WTC11 (cell line): ENCODE measurements around the gene STN1. TPM values are rescaled to one million over a fixed set of nuclear protein-coding genes. Genes with fewer than 3 reads are reported as not detected.

Source experiments
- ATAC-seq: fragments of 200-7000 bp; cut with Tn5 transposase; 2 replicates; pipeline ENCODE4 v1.10.0; 2021; ENCODE audit warnings: mild to moderate bottlenecking, moderate library complexity
- CTCF ChIA-PET: fragments of 300-600 bp; sonication (Branson Sonifier 250); formaldehyde crosslinking; loops from one replicate; lab custom pipeline; 2021; ENCODE audit warnings: antibody characterized with exemption; lab: Charles Lee
- POLR2A ChIA-PET: fragments of 350-600 bp; sonication (Branson Sonifier 250); formaldehyde crosslinking; loops from one replicate; lab custom pipeline; 2021; ENCODE audit warnings: antibody characterized with exemption; lab: Charles Lee
- DNase-seq: peaks from one replicate; pipeline ENCODE4 v3.0.0; 2021; ENCODE audit warnings: low spot score
- H3K27ac Mint-ChIP-seq: 2 replicates; pipeline ENCODE4 v1.8.0; 2021; ENCODE audit warnings: mixed read lengths
- H3K27me3 Mint-ChIP-seq: 2 replicates; pipeline ENCODE4 v1.8.0; 2021; ENCODE audit warnings: low read depth, mild to moderate bottlenecking, moderate library complexity, mixed read lengths
- H3K36me3 Mint-ChIP-seq: 2 replicates; pipeline ENCODE4 v1.8.0; 2021; ENCODE audit warnings: mixed read lengths
- H3K4me1 Mint-ChIP-seq: 2 replicates; pipeline ENCODE4 v1.8.0; 2022; ENCODE audit warnings: mixed read lengths
- H3K4me3 Mint-ChIP-seq: 2 replicates; pipeline ENCODE4 v1.8.0; 2021; ENCODE audit warnings: mild to moderate bottlenecking, moderate library complexity, mixed read lengths
- H3K9me3 Mint-ChIP-seq: 2 replicates; pipeline ENCODE4 v1.8.0; 2021; ENCODE audit warnings: mixed read lengths
- ATF3 ChIP-seq: sonication (generic); formaldehyde crosslinking; conservative IDR thresholded peaks from 2 replicates; pipeline ENCODE4 v1.8.1; 2022; ENCODE audit warnings: mild to moderate bottlenecking, missing genetic modification reagents
- ESRRA ChIP-seq: sonication (generic); formaldehyde crosslinking; IDR thresholded peaks from 2 replicates; pipeline ENCODE4 v1.8.1; 2022; ENCODE audit warnings: mild to moderate bottlenecking, missing genetic modification reagents, borderline replicate concordance
- JUN ChIP-seq: sonication (generic); formaldehyde crosslinking; IDR thresholded peaks from 2 replicates; pipeline ENCODE4 v1.8.0; 2023; ENCODE audit warnings: mild to moderate bottlenecking, missing genetic modification reagents
- NR3C1 ChIP-seq: sonication (generic); formaldehyde crosslinking; conservative IDR thresholded peaks from 2 replicates; pipeline ENCODE4 v1.8.1; 2023; ENCODE audit warnings: low read depth, mild to moderate bottlenecking, missing genetic modification reagents
- STAT6 ChIP-seq: sonication (generic); formaldehyde crosslinking; conservative IDR thresholded peaks from 2 replicates; pipeline ENCODE4 v1.8.1; 2023; ENCODE audit warnings: mild to moderate bottlenecking, low read depth, missing genetic modification reagents, moderate library complexity
- ZBTB21 ChIP-seq: sonication (generic); formaldehyde crosslinking; IDR thresholded peaks from 2 replicates; pipeline ENCODE4 v1.8.1; 2023; ENCODE audit warnings: mild to moderate bottlenecking, missing genetic modification reagents, borderline replicate concordance
- ZNF263 ChIP-seq: sonication (generic); formaldehyde crosslinking; IDR thresholded peaks from 2 replicates; pipeline ENCODE4 v1.8.1; 2022; ENCODE audit warnings: low read depth, mild to moderate bottlenecking, moderate library complexity, missing genetic modification reagents
- ZNF317 ChIP-seq: sonication (generic); formaldehyde crosslinking; IDR thresholded peaks from 2 replicates; pipeline ENCODE4 v1.8.1; 2023; ENCODE audit warnings: low read depth, mild to moderate bottlenecking, moderate library complexity, missing genetic modification reagents, borderline replicate concordance
- ZNF396 ChIP-seq: fragments of 250-450 bp; sonication (Bioruptor Pico); IDR thresholded peaks from 2 replicates; pipeline ENCODE4 v1.8.0; 2021; ENCODE audit warnings: mild to moderate bottlenecking, moderate library complexity, borderline replicate concordance
- total RNA-seq: library from RNA; stranded (reverse); gene quantifications from 3 replicates; pipeline ENCODE4 v1.2.3, GENCODE V29; 2021
- TF ChIP-seq, protein P1 (sequence below): sonication (generic); formaldehyde crosslinking; IDR thresholded peaks from 2 replicates; pipeline ENCODE4 v1.8.0; 2022; ENCODE audit warnings: mild to moderate bottlenecking, missing genetic modification reagents
- TF ChIP-seq, protein P2 (sequence below): sonication (generic); formaldehyde crosslinking; IDR thresholded peaks from 2 replicates; pipeline ENCODE4 v1.8.1; 2022; ENCODE audit warnings: low read depth, missing genetic modification reagents, borderline replicate concordance
- TF ChIP-seq, protein P3 (sequence below): sonication (generic); formaldehyde crosslinking; IDR thresholded peaks from 2 replicates; pipeline ENCODE4 v1.8.1; 2023; ENCODE audit warnings: mild to moderate bottlenecking, missing genetic modification reagents
- TF ChIP-seq, protein P4 (sequence below): fragments of 200-600 bp; IDR thresholded peaks from 2 replicates; pipeline ENCODE4 v1.8.0; 2022; ENCODE audit warnings: antibody characterized with exemption
- TF ChIP-seq, protein P5 (sequence below): sonication (generic); formaldehyde crosslinking; IDR thresholded peaks from 2 replicates; pipeline ENCODE4 v1.8.0; 2022; ENCODE audit warnings: mild to moderate bottlenecking, missing genetic modification reagents
- TF ChIP-seq, protein P6 (sequence below): sonication (generic); formaldehyde crosslinking; IDR thresholded peaks from 2 replicates; pipeline ENCODE4 v1.8.0; 2023; ENCODE audit warnings: mild to moderate bottlenecking, missing genetic modification reagents
- TF ChIP-seq, protein P7 (sequence below): sonication (generic); formaldehyde crosslinking; IDR thresholded peaks from 2 replicates; pipeline ENCODE4 v1.8.0; 2022; ENCODE audit warnings: mild to moderate bottlenecking, missing genetic modification reagents

STN1 gene
- total RNA-seq, 1 experiment from 2014 or later = 13.9 TPM

- no peak for TF ChIP-seq STAT6 (CRISPR knock-in tag)
- TF ChIP-seq, protein P1, sequence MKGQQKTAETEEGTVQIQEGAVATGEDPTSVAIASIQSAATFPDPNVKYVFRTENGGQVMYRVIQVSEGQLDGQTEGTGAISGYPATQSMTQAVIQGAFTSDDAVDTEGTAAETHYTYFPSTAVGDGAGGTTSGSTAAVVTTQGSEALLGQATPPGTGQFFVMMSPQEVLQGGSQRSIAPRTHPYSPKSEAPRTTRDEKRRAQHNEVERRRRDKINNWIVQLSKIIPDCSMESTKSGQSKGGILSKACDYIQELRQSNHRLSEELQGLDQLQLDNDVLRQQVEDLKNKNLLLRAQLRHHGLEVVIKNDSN (CRISPR knock-in tag) = no peak
- TF ChIP-seq, protein P2, sequence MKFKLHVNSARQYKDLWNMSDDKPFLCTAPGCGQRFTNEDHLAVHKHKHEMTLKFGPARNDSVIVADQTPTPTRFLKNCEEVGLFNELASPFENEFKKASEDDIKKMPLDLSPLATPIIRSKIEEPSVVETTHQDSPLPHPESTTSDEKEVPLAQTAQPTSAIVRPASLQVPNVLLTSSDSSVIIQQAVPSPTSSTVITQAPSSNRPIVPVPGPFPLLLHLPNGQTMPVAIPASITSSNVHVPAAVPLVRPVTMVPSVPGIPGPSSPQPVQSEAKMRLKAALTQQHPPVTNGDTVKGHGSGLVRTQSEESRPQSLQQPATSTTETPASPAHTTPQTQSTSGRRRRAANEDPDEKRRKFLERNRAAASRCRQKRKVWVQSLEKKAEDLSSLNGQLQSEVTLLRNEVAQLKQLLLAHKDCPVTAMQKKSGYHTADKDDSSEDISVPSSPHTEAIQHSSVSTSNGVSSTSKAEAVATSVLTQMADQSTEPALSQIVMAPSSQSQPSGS = no peak
- TF ChIP-seq, protein P3, sequence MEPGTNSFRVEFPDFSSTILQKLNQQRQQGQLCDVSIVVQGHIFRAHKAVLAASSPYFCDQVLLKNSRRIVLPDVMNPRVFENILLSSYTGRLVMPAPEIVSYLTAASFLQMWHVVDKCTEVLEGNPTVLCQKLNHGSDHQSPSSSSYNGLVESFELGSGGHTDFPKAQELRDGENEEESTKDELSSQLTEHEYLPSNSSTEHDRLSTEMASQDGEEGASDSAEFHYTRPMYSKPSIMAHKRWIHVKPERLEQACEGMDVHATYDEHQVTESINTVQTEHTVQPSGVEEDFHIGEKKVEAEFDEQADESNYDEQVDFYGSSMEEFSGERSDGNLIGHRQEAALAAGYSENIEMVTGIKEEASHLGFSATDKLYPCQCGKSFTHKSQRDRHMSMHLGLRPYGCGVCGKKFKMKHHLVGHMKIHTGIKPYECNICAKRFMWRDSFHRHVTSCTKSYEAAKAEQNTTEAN = no peak
- TF ChIP-seq ZNF263 = no peak
Observed at GRCh38 chr10:103889121-103889720, 28.8 kb downstream of the STN1 start (continued).

DNA sequence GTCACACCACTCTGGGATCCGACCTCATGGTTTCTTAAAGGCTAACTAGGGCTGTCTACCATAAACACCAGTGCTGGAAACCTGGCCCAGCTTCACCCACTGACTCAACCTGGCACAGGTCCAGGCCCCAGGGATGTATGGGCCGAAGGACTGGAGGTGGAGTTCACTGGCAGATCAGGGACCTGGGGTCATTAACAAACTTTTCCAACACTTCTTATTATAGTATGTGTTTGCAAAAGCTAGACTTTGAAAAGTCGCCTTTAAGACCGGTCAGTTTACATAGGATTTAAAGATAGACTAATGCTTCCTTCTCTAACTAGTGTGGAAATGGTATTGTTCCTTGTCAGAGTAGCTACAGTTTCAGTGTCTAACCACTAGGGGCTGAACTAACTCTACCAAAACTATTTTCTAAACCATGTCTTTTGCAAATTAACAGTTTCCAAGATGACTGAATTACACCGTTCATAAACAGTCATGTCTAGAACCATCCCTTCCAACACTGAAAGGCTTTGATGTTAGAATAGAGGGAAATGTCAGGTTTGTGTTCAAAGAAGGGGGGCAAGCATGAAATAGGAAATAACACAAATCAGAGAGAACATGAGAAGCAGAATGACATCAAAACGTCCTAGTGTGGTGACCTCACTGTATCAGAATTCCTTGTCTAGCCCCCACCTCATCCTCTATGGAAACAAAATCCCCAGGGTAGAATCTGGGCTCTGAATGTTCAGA lies 29.7 kb downstream of the STN1 start:
- ChIA-PET CTCF (interaction anchor here (0.6 to 3.0 kb wide), 42 partner anchors 9 to 418 kb away, joined by 3 to 18 read pairs (median 4); partner anchors contain the start of genes GSTO1, SFR1 and STN1), POLR2A (no interaction called here)
- H3K4me3 Mint-ChIP-seq = no peak overlapping the region
- H3K27me3 Mint-ChIP-seq = no peaks in the 10 kb centered on the region
- H3K36me3 Mint-ChIP-seq = 0 out of 2 replicates have a peak, but pooled peaks cover 3% of the 10 kb centered on the region
- H3K9me3 Mint-ChIP-seq = no peaks in the 10 kb centered on the region
- H3K4me1 Mint-ChIP-seq = no peaks in the 10 kb centered on the region
- ATAC-seq = peak; percentile 39
- H3K27ac Mint-ChIP-seq = no peak overlapping the region
- TF ChIP-seq JUN (CRISPR knock-in tag) = no peak
- TF ChIP-seq, protein P4, sequence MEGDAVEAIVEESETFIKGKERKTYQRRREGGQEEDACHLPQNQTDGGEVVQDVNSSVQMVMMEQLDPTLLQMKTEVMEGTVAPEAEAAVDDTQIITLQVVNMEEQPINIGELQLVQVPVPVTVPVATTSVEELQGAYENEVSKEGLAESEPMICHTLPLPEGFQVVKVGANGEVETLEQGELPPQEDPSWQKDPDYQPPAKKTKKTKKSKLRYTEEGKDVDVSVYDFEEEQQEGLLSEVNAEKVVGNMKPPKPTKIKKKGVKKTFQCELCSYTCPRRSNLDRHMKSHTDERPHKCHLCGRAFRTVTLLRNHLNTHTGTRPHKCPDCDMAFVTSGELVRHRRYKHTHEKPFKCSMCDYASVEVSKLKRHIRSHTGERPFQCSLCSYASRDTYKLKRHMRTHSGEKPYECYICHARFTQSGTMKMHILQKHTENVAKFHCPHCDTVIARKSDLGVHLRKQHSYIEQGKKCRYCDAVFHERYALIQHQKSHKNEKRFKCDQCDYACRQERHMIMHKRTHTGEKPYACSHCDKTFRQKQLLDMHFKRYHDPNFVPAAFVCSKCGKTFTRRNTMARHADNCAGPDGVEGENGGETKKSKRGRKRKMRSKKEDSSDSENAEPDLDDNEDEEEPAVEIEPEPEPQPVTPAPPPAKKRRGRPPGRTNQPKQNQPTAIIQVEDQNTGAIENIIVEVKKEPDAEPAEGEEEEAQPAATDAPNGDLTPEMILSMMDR = peak; percentile 48
- DNase-seq = no peak

GRCh38 chr10:103885617-103886016 lies 32.4 kb downstream of the STN1 start:
- H3K9me3 Mint-ChIP-seq = no peaks in the 10 kb centered on the region
- no peaks in the 10 kb centered on the region for H3K27me3 Mint-ChIP-seq
- H3K36me3 Mint-ChIP-seq = 0 out of 2 replicates have a peak, but pooled peaks cover 2% of the 10 kb centered on the region
- ChIA-PET POLR2A (no interaction called here), CTCF (interaction anchor here (1.0 to 4.3 kb wide), 5 partner anchors 9 to 389 kb away, joined by 3 to 43 read pairs (median 4); no protein-coding TSS in a partner anchor)
- H3K27ac Mint-ChIP-seq = no peak overlapping the region
- no peak for DNase-seq
- no peaks in the 10 kb centered on the region for H3K4me1 Mint-ChIP-seq
- ATAC-seq = no peak
- no peak overlapping the region for H3K4me3 Mint-ChIP-seq
- TF ChIP-seq ZNF317 (CRISPR knock-in tag) (no peak), ATF3 (CRISPR knock-in tag) (no peak), ZBTB21 (CRISPR knock-in tag) (no peak), ESRRA (CRISPR knock-in tag) (no peak), NR3C1 (no peak), ZNF396 (no peak)
- TF ChIP-seq, protein P5, sequence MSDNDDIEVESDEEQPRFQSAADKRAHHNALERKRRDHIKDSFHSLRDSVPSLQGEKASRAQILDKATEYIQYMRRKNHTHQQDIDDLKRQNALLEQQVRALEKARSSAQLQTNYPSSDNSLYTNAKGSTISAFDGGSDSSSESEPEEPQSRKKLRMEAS (CRISPR knock-in tag) = no peak
- TF ChIP-seq, protein P6, sequence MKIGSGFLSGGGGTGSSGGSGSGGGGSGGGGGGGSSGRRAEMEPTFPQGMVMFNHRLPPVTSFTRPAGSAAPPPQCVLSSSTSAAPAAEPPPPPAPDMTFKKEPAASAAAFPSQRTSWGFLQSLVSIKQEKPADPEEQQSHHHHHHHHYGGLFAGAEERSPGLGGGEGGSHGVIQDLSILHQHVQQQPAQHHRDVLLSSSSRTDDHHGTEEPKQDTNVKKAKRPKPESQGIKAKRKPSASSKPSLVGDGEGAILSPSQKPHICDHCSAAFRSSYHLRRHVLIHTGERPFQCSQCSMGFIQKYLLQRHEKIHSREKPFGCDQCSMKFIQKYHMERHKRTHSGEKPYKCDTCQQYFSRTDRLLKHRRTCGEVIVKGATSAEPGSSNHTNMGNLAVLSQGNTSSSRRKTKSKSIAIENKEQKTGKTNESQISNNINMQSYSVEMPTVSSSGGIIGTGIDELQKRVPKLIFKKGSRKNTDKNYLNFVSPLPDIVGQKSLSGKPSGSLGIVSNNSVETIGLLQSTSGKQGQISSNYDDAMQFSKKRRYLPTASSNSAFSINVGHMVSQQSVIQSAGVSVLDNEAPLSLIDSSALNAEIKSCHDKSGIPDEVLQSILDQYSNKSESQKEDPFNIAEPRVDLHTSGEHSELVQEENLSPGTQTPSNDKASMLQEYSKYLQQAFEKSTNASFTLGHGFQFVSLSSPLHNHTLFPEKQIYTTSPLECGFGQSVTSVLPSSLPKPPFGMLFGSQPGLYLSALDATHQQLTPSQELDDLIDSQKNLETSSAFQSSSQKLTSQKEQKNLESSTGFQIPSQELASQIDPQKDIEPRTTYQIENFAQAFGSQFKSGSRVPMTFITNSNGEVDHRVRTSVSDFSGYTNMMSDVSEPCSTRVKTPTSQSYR (CRISPR knock-in tag) = no peak
- TF ChIP-seq, protein P1 (CRISPR knock-in tag) = no peak
- TF ChIP-seq, protein P7, sequence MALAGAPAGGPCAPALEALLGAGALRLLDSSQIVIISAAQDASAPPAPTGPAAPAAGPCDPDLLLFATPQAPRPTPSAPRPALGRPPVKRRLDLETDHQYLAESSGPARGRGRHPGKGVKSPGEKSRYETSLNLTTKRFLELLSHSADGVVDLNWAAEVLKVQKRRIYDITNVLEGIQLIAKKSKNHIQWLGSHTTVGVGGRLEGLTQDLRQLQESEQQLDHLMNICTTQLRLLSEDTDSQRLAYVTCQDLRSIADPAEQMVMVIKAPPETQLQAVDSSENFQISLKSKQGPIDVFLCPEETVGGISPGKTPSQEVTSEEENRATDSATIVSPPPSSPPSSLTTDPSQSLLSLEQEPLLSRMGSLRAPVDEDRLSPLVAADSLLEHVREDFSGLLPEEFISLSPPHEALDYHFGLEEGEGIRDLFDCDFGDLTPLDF (CRISPR knock-in tag) = no peak
